Measurements from ENCODE around the gene TTC34. TPM values are rescaled to one million over a fixed set of nuclear protein-coding genes. Genes with fewer than 3 reads are reported as not detected.

TTC34 gene
- total RNA-seq, 1 experiment from 2014 or later, result 0.92 TPM

GRCh38 chr1:2646837-2647236 is 154.7 kb downstream of the TTC34 start:
- WGBS (ENCODE audit: extremely low coverage, insufficient read length, low lambda C conversion rate), result no CpG with 5 or more reads among the region's 5 CpGs

More at GRCh38 chr1:2646837-2647236, 154.7 kb downstream of the TTC34 start:
- H2AFZ ChIP-seq (ENCODE audit: low read length), result no peak overlapping the region
- H4K8ac ChIP-seq (replicated peaks; ENCODE audit: insufficient read length, low read depth, low read length), result no peak overlapping the region
- H3K27me3 ChIP-seq (ENCODE audit: insufficient read depth, low read length), result no peaks in the 10 kb centered on the region
- H3K4ac ChIP-seq (ENCODE audit: low read depth, low read length), result no peak overlapping the region
- DNase-seq, result no peak
- H3T11ph ChIP-seq (ENCODE audit: low read length), result no peak overlapping the region
- H3K23me2 ChIP-seq (ENCODE audit: insufficient read length, low read depth, low read length, poor library complexity, severe bottlenecking), result peaks cover 10% of the 10 kb centered on the region
- H3K79me2 ChIP-seq (ENCODE audit: insufficient read depth, low read length), result no peaks in the 10 kb centered on the region
- no peak overlapping the region for H3K4me2 ChIP-seq (ENCODE audit: insufficient read depth, insufficient read length, low read length)
- no peak overlapping the region for H3K4me3 Mint-ChIP-seq
- no peak overlapping the region for H4K91ac ChIP-seq (ENCODE audit: insufficient read length, low read depth, low read length)
- no peak overlapping the region for H3K27ac Mint-ChIP-seq
- no peak overlapping the region for H4K5ac ChIP-seq (ENCODE audit: insufficient read length, low read depth, low read length)
- H2BK12ac ChIP-seq (ENCODE audit: insufficient read length, low read depth, low read length), result no peak overlapping the region
- H2BK20ac ChIP-seq (ENCODE audit: low read depth, low read length, poor library complexity, severe bottlenecking), result no peak overlapping the region
- H3K4me1 ChIP-seq (ENCODE audit: insufficient read depth, low read length), result no peaks in the 10 kb centered on the region
- no peak for TF ChIP-seq CTCF (conservative IDR thresholded peaks at IDR 0.05)
- no peak overlapping the region for H3K18ac ChIP-seq (ENCODE audit: insufficient read length, low read depth, low read length)
- H3K4me1 Mint-ChIP-seq, result peaks cover 2 to 5% of the 10 kb centered on the region in 2 experiments; a peak in 1 of 4 replicates
- H3K9me3 ChIP-seq (ENCODE audit: control insufficient read depth, low read depth, low read length), result peaks cover 40% of the 10 kb centered on the region
- peaks cover 40 to 54% of the 10 kb centered on the region in 2 experiments for H3K9me3 Mint-ChIP-seq
- no peak overlapping the region for H3K14ac ChIP-seq (ENCODE audit: insufficient read depth, low read length)
- H3K9ac ChIP-seq (ENCODE audit: extremely low read depth, insufficient read length, low read length), result no peak overlapping the region
- H3K36me3 Mint-ChIP-seq (ENCODE audit: insufficient read depth in 1 of 3, low read depth in 3 of 3), result peaks cover 0 to 12% (median 4%) of the 10 kb centered on the region in 3 experiments; a peak in 2 of 7 replicates
- H3K27ac ChIP-seq (ENCODE audit: insufficient read length, low read depth, low read length), result no peak overlapping the region
- no peak overlapping the region for H3K56ac ChIP-seq (ENCODE audit: insufficient read length, low read depth, low read length)
- H3K27me3 Mint-ChIP-seq (ENCODE audit: low read depth), result peaks cover 15% of the 10 kb centered on the region
- H2BK120ac ChIP-seq (ENCODE audit: low read depth, low read length, poor library complexity, severe bottlenecking), result no peak overlapping the region
- H3K23ac ChIP-seq (ENCODE audit: insufficient read length, low read depth, low read length), result no peak overlapping the region
- H4K20me1 ChIP-seq (ENCODE audit: control insufficient read depth, insufficient read depth, insufficient read length), result no peaks in the 10 kb centered on the region
- no peak overlapping the region for H2BK5ac ChIP-seq (ENCODE audit: insufficient read length, low read length)
- H2BK15ac ChIP-seq (ENCODE audit: low read depth, low read length), result no peak overlapping the region
- H2AK5ac ChIP-seq (ENCODE audit: insufficient read length, low read length), result no peak overlapping the region
- no peaks in the 10 kb centered on the region for H3K79me1 ChIP-seq (ENCODE audit: insufficient read depth, low read depth, low read length, poor library complexity, severe bottlenecking)

Measured in H9 (cell line).